Right lobe of liver (tissue), 6 donors: Measurements from ENCODE around the gene TNFSF13. TPM values are rescaled to one million over a fixed set of nuclear protein-coding genes. Genes with fewer than 3 reads are reported as not detected.
A peak's percentile ranks its signal among the peaks of the same experiment; 100 is the strongest.

Experiments used
- ATAC-seq, 4 donors: fragments of 200-7000 bp; cut with Tn5 transposase; one replicate each; pipeline ENCODE4 v1.9.1; 2020; ENCODE audit warnings: mild to moderate bottlenecking in 4 of 4, moderate library complexity in 4 of 4
- DNase-seq, 3 donors: peaks; one replicate each; pipeline ENCODE4 v3.0.0-alpha.2; 2020
- H3K27ac ChIP-seq, 3 donors: fragments of 200-600 bp; one replicate each; pipeline ENCODE4 v1.8.0; 2022
- H3K27me3 ChIP-seq, 2 donors: fragments of 200-600 bp; one replicate each; pipeline ENCODE4 v1.8.0; 2022
- H3K36me3 ChIP-seq, 4 donors: fragments of 200-600 bp; sonication (generic) in 1 of 4; one replicate each; pipeline versions ENCODE4 v1.5.1 to v1.8.0; 2017 to 2022; ENCODE audit warnings: control low read depth in 1 of 4
- H3K4me1 ChIP-seq, 4 donors: fragments of 200-600 bp; sonication (generic) in 1 of 4; one replicate each; pipeline versions ENCODE4 v1.5.1 to v1.8.0; 2017 to 2022; ENCODE audit warnings: control low read depth in 1 of 4
- H3K4me3 ChIP-seq, 3 donors: fragments of 200-600 bp; one replicate each; pipeline ENCODE4 v1.8.0; 2022
- H3K9me3 ChIP-seq, 4 donors: fragments of 200-600 bp; sonication (generic) in 1 of 4; one replicate each; pipeline versions ENCODE4 v1.5.1 to v1.8.0; 2017 to 2022; ENCODE audit warnings: control low read depth in 1 of 4
- CTCF ChIP-seq, 4 donors: fragments of 200-600 bp in 3 of 4; fragments of 450-650 bp in 1 of 4; IDR thresholded peaks; one replicate each; pipeline versions ENCODE4 v1.5.1 to v1.8.0; 2016 to 2022; ENCODE audit warnings: antibody characterized with exemption in 4 of 4, mild to moderate bottlenecking in 2 of 4
- POLR2A ChIP-seq: fragments of 450-650 bp; IDR thresholded peaks from one replicate; pipeline ENCODE4 v1.6.1; 2017; ENCODE audit warnings: antibody characterized with exemption, mild to moderate bottlenecking
- WGBS: methylation state at CpG from one replicate; pipeline ENCODE4 v1.1.6; 2018; ENCODE audit warnings: low coverage, low lambda C conversion rate; ENCODE audit not compliant: insufficient coverage; ENCODE audit errors: missing lambda C conversion rate; 5-methylcytosine and 5-hydroxymethylcytosine counted together
- intact Hi-C, 2 donors: fragments of 100-400 bp; cut with DNase I; formaldehyde crosslinking; loops; one replicate each; pipeline versions ENCODE4 v1.11.2 to v1.14.1; 2022
- total RNA-seq, 6 experiments: library from RNA; depleted of rRNA in 2 of 6; stranded (reverse); fragments of >200 nt in 2 of 6; fragmentation: NEBNext Ultra II Directional in 3 of 6; extraction: Animal tissue kit (Norgen Biotek cat#: 25700) in 3 of 6; gene quantifications; one replicate each; pipeline versions ENCODE4 v1.1.0 to v1.2.4, GENCODE V29; 2016 to 2023
- donor health status: DM: no; HTN: yes; CAD: no.
- donor health status: DM: no; HTN: no; CAD: no.
- donor health status: DM: no; HTN: no; CAD: no.
- donor health status: DM: no; HTN: yes; CAD: no.
- donor health status: DM: no; HTN: yes; CAD: no.

Gene TNFSF13
- total RNA-seq, 6 experiments from 2014 or later: 4.3 to 13.0 (median 6.2) TPM

GRCh38 chr17:7570351-7570750 is 11.8 kb downstream of the TNFSF13 start:
- intact Hi-C loops: no loop called here
- Histone ChIP-seq H3K4me3 (no peak overlapping the region), H3K36me3 (peaks cover 3 to 35% (median 17%) of the 10 kb centered on the region in 4 donors), H3K9me3 (no peaks in the 10 kb centered on the region), H3K27me3 (no peaks in the 10 kb centered on the region), H3K27ac (no peak overlapping the region), H3K4me1 (peaks cover 0 to 23% (median 6%) of the 10 kb centered on the region in 4 donors)
- ATAC-seq: no peak
- TF ChIP-seq CTCF (IDR thresholded peaks at IDR 0.05) (no peak), POLR2A (no peak)
- DNase-seq: no peak
- WGBS: 88% methylated on average over 8 of the region's 10 CpGs

GRCh38 chr17:7572338-7572587 is 13.7 kb downstream of the TNFSF13 start:
- peak in 1 of 3 donors; percentile 100 for DNase-seq
- H3K36me3 ChIP-seq: peaks cover 20 to 39% (median 27%) of the 10 kb centered on the region in 4 donors

GRCh38 chr17:7572588-7573323 is 14.2 kb downstream of the TNFSF13 start:
- ATAC-seq: peak; percentile 88 to 95 (median 92)
- H3K9me3 ChIP-seq: no peaks in the 10 kb centered on the region
- H3K27me3 ChIP-seq: no peaks in the 10 kb centered on the region
- H3K36me3 ChIP-seq: peaks cover 25 to 44% (median 31%) of the 10 kb centered on the region in 4 donors
- peak overlapping the region; percentile 90 to 99 (median 96) for H3K27ac ChIP-seq
- intact Hi-C loops: no loop called here
- peak; percentile 99 for TF ChIP-seq POLR2A
- TF ChIP-seq CTCF (IDR thresholded peaks at IDR 0.05): no peak
- H3K4me1 ChIP-seq: peaks cover 0 to 46% (median 14%) of the 10 kb centered on the region in 4 donors
- H3K4me3 ChIP-seq: peak overlapping the region; percentile 100
- WGBS: 1% methylated on average over 11 of the region's 73 CpGs
- DNase-seq: peak; percentile 74 to 100 (median 99)

More at GRCh38 chr17:7572338-7572587, 13.7 kb downstream of the TNFSF13 start:
- H3K4me3 ChIP-seq: peak overlapping the region; percentile 43 to 100 (median 52)
- peaks cover 0 to 42% (median 11%) of the 10 kb centered on the region in 4 donors for H3K4me1 ChIP-seq
- no peaks in the 10 kb centered on the region for H3K27me3 ChIP-seq
- no peaks in the 10 kb centered on the region for H3K9me3 ChIP-seq
- TF ChIP-seq POLR2A (no peak), CTCF (IDR thresholded peaks at IDR 0.05) (no peak)
- 0% methylated on average over 6 of the region's 11 CpGs for WGBS
- ATAC-seq: no peak
- intact Hi-C loops: no loop called here
- peak overlapping the region; percentile 47 to 75 (median 71) for H3K27ac ChIP-seq

- Histone ChIP-seq H3K4me3 (peak overlapping the region; percentile 100), H3K9me3 (no peaks in the 10 kb centered on the region), H3K27ac (peak overlapping the region; percentile 90 to 99 (median 96)), H3K27me3 (no peaks in the 10 kb centered on the region), H3K4me1 (peaks cover 0 to 48% (median 15%) of the 10 kb centered on the region in 4 donors), H3K36me3 (peaks cover 28 to 51% (median 37%) of the 10 kb centered on the region in 4 donors)
- ATAC-seq: peak; percentile 53 to 63 (median 59)
- DNase-seq: peak; percentile 89 to 90 (median 90)
- intact Hi-C loops: no loop called here
- TF ChIP-seq CTCF (IDR thresholded peaks at IDR 0.05): no peak
- peak; percentile 22 for TF ChIP-seq POLR2A
- WGBS: no CpG with 5 or more reads among the region's 71 CpGs
These were observed 15.0 kb downstream of the TNFSF13 start for GRCh38 chr17:7573324-7574080.
